ENCODE measurements around the gene APCDD1L.

Gene APCDD1L

GRCh38 chr20:58463256-58463655, 51.9 kb downstream of the APCDD1L start:
- DNase-seq, result no peak

- no peak for DNase-seq
These were observed 53.3 kb downstream of the APCDD1L start for GRCh38 chr20:58461899-58462298.

GRCh38 chr20:58461104-58461503, 54.1 kb downstream of the APCDD1L start:
- DNase-seq, result no peak

- DNase-seq, result no peak
These were observed 56.0 kb downstream of the APCDD1L start for GRCh38 chr20:58459058-58459750.

- DNase-seq, result no peak
These were observed 56.7 kb downstream of the APCDD1L start for GRCh38 chr20:58458342-58459057.

- DNase-seq, result no peak
These were observed 58.0 kb downstream of the APCDD1L start for GRCh38 chr20:58457083-58457695.

- DNase-seq, result no peak
These were observed 60.7 kb downstream of the APCDD1L start for GRCh38 chr20:58454460-58454859.

GRCh38 chr20:58453391-58453790, 61.8 kb downstream of the APCDD1L start:
- no peak for DNase-seq

GRCh38 chr20:58452667-58453255, 62.4 kb downstream of the APCDD1L start:
- no peak for DNase-seq

- DNase-seq, result no peak
These were observed 64.9 kb downstream of the APCDD1L start for GRCh38 chr20:58450254-58450653.

- no peak for DNase-seq
These were observed 65.4 kb downstream of the APCDD1L start for GRCh38 chr20:58449681-58450221.

GRCh38 chr20:58448958-58449357, 66.2 kb downstream of the APCDD1L start:
- DNase-seq, result no peak

- DNase-seq, result peak; percentile 39
These were observed 67.4 kb downstream of the APCDD1L start for GRCh38 chr20:58447511-58448391.

GRCh38 chr20:58446960-58447265, 68.3 kb downstream of the APCDD1L start:
- no peak for DNase-seq

- no peak for DNase-seq
These were observed 68.8 kb downstream of the APCDD1L start for GRCh38 chr20:58446264-58446959.

- no peak for DNase-seq
These were observed 70.4 kb downstream of the APCDD1L start for GRCh38 chr20:58444746-58445255.

- no peak for DNase-seq
These were observed 73.5 kb downstream of the APCDD1L start for GRCh38 chr20:58441723-58442122.

GRCh38 chr20:58440021-58440767, 75.0 kb downstream of the APCDD1L start:
- no peak for DNase-seq

- no peak for DNase-seq
These were observed 76.0 kb downstream of the APCDD1L start for GRCh38 chr20:58438970-58439808.

Data from stimulated activated CD4-positive, alpha-beta T cell treated with anti-CD3 and anti-CD28 coated beads, Interleukin-1b, Interleukin-23, amount 100 ng/mL, for 48 hours (primary cell).